Fibroblast of lung (primary cell): Measurements from ENCODE around the gene OBSCN. TPM values are rescaled to one million over a fixed set of nuclear protein-coding genes. Genes with fewer than 3 reads are reported as not detected.

ENCODE experiments used
- DNase-seq, 2 donors: peaks; one replicate each; pipeline versions ENCODE4 v3.0.0 to v3.0.0-alpha.2; 2010; ENCODE audit warnings: low read depth in 2 of 2
- H2AFZ ChIP-seq: 2 replicates; pipeline ENCODE4 v1.5.1; 2012; ENCODE audit warnings: low read length, control low read depth, inconsistent platforms
- H3K27ac ChIP-seq: 2 replicates; pipeline ENCODE4 v1.5.1; 2011; ENCODE audit warnings: low read length, control low read depth; ENCODE audit not compliant: insufficient read depth
- H3K27me3 ChIP-seq: 2 replicates; pipeline ENCODE4 v1.5.1; 2011; ENCODE audit warnings: mild to moderate bottlenecking, low read length; ENCODE audit not compliant: control insufficient read depth, insufficient read depth
- H3K36me3 ChIP-seq: 2 replicates; pipeline ENCODE4 v1.5.1; 2011; ENCODE audit warnings: low read length; ENCODE audit not compliant: control insufficient read depth, insufficient read depth
- H3K4me1 ChIP-seq: 2 replicates; pipeline ENCODE4 v1.5.1; 2011; ENCODE audit warnings: low read length; ENCODE audit not compliant: control insufficient read depth, insufficient read depth; ENCODE audit errors: extremely low read depth
- H3K4me2 ChIP-seq: 2 replicates; pipeline ENCODE4 v1.5.1; 2011; ENCODE audit warnings: low read length, control low read depth; ENCODE audit not compliant: insufficient read depth; ENCODE audit errors: extremely low read depth
- H3K4me3 ChIP-seq, 4 experiments: fragments of 200-600 bp in 1 of 4; sonication (generic) in 1 of 4; replicated peaks in 1 of 4; 2 replicates each; pipeline ENCODE4 v1.5.1; 2011 to 2016; ENCODE audit warnings: low read length in 4 of 4, low read depth in 3 of 4, mild to moderate bottlenecking in 3 of 4, control low read depth in 2 of 4, inconsistent platforms in 1 of 4, mixed read lengths in 1 of 4; ENCODE audit not compliant: insufficient read depth in 1 of 4; ENCODE audit errors: control extremely low read depth in 1 of 4
- H3K79me2 ChIP-seq: 2 replicates; pipeline ENCODE4 v1.5.1; 2012; ENCODE audit warnings: mild to moderate bottlenecking, low read length, inconsistent platforms; ENCODE audit not compliant: control insufficient read depth, insufficient read depth
- H3K9ac ChIP-seq: 2 replicates; pipeline ENCODE4 v1.5.1; 2011; ENCODE audit warnings: mild to moderate bottlenecking, low read length, control low read depth; ENCODE audit not compliant: insufficient read depth
- H3K9me3 ChIP-seq: 2 replicates; pipeline ENCODE4 v1.5.1; 2012; ENCODE audit warnings: low read depth, low read length; ENCODE audit not compliant: control insufficient read depth, insufficient read depth
- H4K20me1 ChIP-seq: 2 replicates; pipeline ENCODE4 v1.5.1; 2011; ENCODE audit warnings: low read length; ENCODE audit not compliant: control insufficient read depth, insufficient read depth; ENCODE audit errors: extremely low read depth
- EZH2 ChIP-seq: IDR thresholded peaks from 2 replicates; pipeline ENCODE4 v1.5.1; 2012; ENCODE audit warnings: low read length, control low read depth, mild to moderate bottlenecking; ENCODE audit errors: missing control alignments
- polyA plus RNA-seq, 2 donors: library from polyadenylated mRNA; depleted of rRNA in 1 of 2; stranded (reverse) in 1 of 2; unstranded in 1 of 2; fragments of >200 nt; gene quantifications; 2 replicates each; pipeline ENCODE4 v1.2.1, GENCODE V29; 2011 to 2012; ENCODE audit warnings: missing spikeins in 1 of 2
- total RNA-seq: library from RNA; depleted of rRNA; stranded (reverse); fragments of >200 nt; gene quantifications from 2 replicates; pipeline ENCODE4 v1.2.1, GENCODE V29; 2014
- TF ChIP-seq, protein P1 (sequence below), 2 donors: IDR thresholded peaks in 1 of 2; conservative IDR thresholded peaks in 1 of 2; 1 replicate in 1 of 2; 2 replicates in 1 of 2; pipeline ENCODE4 v1.5.1; 2011 to 2012; ENCODE audit warnings: low read length in 2 of 2, control low read depth in 1 of 2, inconsistent platforms in 1 of 2, low read depth in 1 of 2, mild to moderate bottlenecking in 1 of 2

The OBSCN gene
- total and polyA plus RNA-seq, 2 donors (not counting 1 experiment from before 2014, with no cell fraction given): 0.87 to 16.8 TPM

DNA sequence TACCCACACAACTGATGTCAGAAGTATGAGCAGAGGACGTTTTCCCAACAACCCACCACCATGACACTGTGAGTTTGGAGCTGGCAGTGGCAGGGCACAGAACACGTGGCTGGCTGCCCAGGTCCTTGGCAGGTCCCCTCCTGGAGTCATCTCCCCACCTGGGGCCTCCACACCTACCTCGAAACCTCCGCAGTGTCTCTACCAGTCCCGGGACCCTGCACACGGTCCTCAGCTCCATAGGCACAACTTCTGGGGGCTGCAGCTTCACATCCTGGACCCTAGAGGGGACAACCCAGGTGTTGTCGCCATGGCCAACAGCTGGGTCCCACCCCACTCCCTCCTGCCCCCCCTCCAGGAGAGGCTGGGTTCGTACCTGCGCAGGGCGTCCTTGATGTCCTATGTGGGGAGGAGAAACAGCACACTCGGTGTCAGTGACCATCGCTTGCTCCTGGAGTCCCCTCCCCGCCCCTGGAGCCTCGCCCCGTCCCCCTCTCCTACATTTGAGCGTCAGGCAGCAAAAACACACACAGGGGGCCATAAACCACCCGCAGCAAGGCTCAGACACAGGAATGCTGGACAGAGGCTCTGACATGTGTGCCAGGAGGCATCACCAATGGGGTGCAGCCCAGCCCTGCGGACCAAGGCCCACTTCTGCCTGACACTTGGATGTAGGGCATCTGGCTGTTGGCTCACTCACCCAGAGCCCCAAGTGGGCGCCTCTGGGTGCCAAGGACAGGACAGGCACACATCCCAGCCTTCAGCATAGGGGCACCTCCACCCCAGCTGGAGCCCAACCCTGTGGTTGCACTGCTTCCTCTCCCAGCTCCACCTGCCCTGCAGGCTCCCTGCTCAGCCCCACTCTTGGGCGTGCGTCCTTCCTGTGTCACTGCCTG is 189.2 kb downstream of the OBSCN start:
- DNase-seq: no peak
- Histone ChIP-seq H3K27ac (no peak overlapping the region), H3K27me3 (no peaks in the 10 kb centered on the region), H3K4me2 (no peak overlapping the region), H3K36me3 (peaks cover 19% of the 10 kb centered on the region), H2AFZ (no peak overlapping the region), H3K4me1 (peaks cover 9% of the 10 kb centered on the region), H3K79me2 (peaks cover 13% of the 10 kb centered on the region), H3K9ac (no peak overlapping the region), H3K9me3 (no peaks in the 10 kb centered on the region), H4K20me1 (no peaks in the 10 kb centered on the region), H3K4me3 (no peak overlapping the region)
- TF ChIP-seq, protein P1, sequence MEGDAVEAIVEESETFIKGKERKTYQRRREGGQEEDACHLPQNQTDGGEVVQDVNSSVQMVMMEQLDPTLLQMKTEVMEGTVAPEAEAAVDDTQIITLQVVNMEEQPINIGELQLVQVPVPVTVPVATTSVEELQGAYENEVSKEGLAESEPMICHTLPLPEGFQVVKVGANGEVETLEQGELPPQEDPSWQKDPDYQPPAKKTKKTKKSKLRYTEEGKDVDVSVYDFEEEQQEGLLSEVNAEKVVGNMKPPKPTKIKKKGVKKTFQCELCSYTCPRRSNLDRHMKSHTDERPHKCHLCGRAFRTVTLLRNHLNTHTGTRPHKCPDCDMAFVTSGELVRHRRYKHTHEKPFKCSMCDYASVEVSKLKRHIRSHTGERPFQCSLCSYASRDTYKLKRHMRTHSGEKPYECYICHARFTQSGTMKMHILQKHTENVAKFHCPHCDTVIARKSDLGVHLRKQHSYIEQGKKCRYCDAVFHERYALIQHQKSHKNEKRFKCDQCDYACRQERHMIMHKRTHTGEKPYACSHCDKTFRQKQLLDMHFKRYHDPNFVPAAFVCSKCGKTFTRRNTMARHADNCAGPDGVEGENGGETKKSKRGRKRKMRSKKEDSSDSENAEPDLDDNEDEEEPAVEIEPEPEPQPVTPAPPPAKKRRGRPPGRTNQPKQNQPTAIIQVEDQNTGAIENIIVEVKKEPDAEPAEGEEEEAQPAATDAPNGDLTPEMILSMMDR (conservative IDR thresholded peaks at IDR 0.05 in 1 of 2, IDR thresholded peaks at IDR 0.05 in 1 of 2; ENCODE audit: low read depth in 1 of 2, low read length in 2 of 2): no peak
- no peak for TF ChIP-seq EZH2

DNA sequence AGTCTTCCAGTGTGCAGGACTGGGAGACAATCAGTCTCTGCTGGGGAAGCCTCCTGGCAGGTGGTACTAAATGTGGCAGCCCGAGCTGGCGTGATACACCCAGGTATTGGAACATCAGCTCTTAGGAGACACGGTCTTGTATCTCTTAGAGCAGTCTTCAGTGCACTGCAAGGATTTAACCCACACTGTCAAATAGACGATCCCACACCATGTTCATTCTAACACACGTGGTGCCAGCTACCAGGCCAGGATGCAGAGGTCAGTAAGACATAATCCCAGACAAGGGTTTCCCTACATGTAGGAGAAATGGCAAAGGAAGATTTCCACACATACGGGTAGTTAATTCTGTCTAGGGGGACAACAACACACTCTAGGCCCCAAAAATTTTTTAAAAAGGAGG is 190.1 kb downstream of the OBSCN start:
- Histone ChIP-seq H3K9me3 (no peaks in the 10 kb centered on the region), H3K4me2 (no peak overlapping the region), H3K4me1 (peaks cover 6% of the 10 kb centered on the region), H3K27me3 (no peaks in the 10 kb centered on the region), H4K20me1 (no peaks in the 10 kb centered on the region), H3K9ac (no peak overlapping the region), H3K4me3 (no peak overlapping the region), H3K36me3 (peaks cover 19% of the 10 kb centered on the region), H3K27ac (no peak overlapping the region), H3K79me2 (peaks cover 23% of the 10 kb centered on the region), H2AFZ (no peak overlapping the region)
- no peak for DNase-seq
- no peak for TF ChIP-seq EZH2
- TF ChIP-seq, protein P1 (conservative IDR thresholded peaks at IDR 0.05 in 1 of 2, IDR thresholded peaks at IDR 0.05 in 1 of 2; ENCODE audit: low read depth in 1 of 2, low read length in 2 of 2): no peak

DNA sequence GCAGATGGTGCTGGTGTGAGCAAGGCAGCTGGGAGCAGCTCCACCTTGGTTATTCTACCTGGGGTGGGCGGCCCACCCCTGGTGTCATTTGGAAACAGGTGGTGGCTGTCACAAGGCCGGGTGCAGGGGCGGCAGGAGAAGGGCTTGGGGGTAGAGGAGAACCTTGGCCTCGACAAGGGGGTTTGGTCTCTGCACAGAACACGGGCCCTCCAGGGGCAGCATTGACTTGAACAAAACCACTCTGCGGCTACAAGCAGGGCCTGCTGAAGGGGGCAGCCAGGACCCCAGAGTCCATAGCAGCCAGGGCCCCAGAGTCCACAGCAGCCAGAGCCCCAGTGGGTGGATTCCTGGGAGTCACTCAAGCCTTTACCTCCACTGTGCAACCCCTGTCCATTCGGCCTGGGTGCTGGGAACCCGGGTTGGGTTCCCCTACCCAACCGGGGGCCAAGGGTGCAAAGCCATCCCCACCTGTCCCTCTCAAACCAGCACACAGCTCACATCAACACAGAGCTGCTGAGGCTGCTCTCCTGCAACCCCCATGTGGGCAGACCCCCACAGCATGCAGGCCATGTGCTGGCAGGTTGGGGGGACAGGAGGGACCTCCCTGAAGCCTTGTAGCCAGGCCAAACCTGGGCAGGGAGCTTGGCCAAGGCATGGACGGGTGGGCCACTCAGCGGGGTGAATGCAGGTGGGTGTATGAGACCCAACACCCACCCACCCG is 191.1 kb downstream of the OBSCN start:
- Histone ChIP-seq H4K20me1 (no peaks in the 10 kb centered on the region), H3K4me3 (no peak overlapping the region), H3K36me3 (peaks cover 19% of the 10 kb centered on the region), H3K27me3 (no peaks in the 10 kb centered on the region), H2AFZ (no peak overlapping the region), H3K79me2 (peaks cover 30% of the 10 kb centered on the region), H3K4me1 (peaks cover under 1% of the 10 kb centered on the region), H3K4me2 (no peak overlapping the region), H3K27ac (no peak overlapping the region), H3K9me3 (no peaks in the 10 kb centered on the region), H3K9ac (no peak overlapping the region)
- TF ChIP-seq, protein P1 (conservative IDR thresholded peaks at IDR 0.05 in 1 of 2, IDR thresholded peaks at IDR 0.05 in 1 of 2; ENCODE audit: low read depth in 1 of 2, low read length in 2 of 2): no peak
- TF ChIP-seq EZH2: no peak
- DNase-seq: no peak
